Spinal cord (tissue), 10 donors: ENCODE data around the gene SH3RF3. TPM values are rescaled to one million over a fixed set of nuclear protein-coding genes. Genes with fewer than 3 reads are reported as not detected.
"Not testable (repeated sequence)": the region's sequence is repeated elsewhere in the genome, so short reads cannot be mapped to it uniquely, and the experiment has no call there.

Source experiments
- DNase-seq, 6 donors: peaks; one replicate each; pipeline versions ENCODE4 v3.0.0 to v3.0.0-alpha.2; 2013 to 2015; ENCODE audit warnings: low spot score in 6 of 6, low read depth in 4 of 6
- H3K27ac ChIP-seq: one replicate; pipeline ENCODE4 v1.5.1; 2013; ENCODE audit warnings: low read depth, low read length, control low read depth
- H3K27me3 ChIP-seq: one replicate; pipeline ENCODE4 v1.6.1; 2013; ENCODE audit warnings: low read length; ENCODE audit not compliant: control insufficient read depth, insufficient read depth
- H3K36me3 ChIP-seq: one replicate; pipeline ENCODE4 v1.6.1; 2013; ENCODE audit warnings: low read length; ENCODE audit not compliant: control insufficient read depth, insufficient read depth
- H3K4me1 ChIP-seq: one replicate; pipeline ENCODE4 v1.6.1; 2013; ENCODE audit warnings: low read length; ENCODE audit not compliant: control insufficient read depth, insufficient read depth
- H3K4me3 ChIP-seq: one replicate; pipeline ENCODE4 v1.5.1; 2013; ENCODE audit warnings: low read depth, low read length, control low read depth
- H3K9me3 ChIP-seq: one replicate; pipeline ENCODE4 v1.6.1; 2013; ENCODE audit warnings: low read length; ENCODE audit not compliant: control insufficient read depth, insufficient read depth
- WGBS: methylation state at CpG from one replicate; pipeline ENCODE4 v1.1.5; 2013; ENCODE audit warnings: missing lambda C conversion rate; ENCODE audit not compliant: insufficient coverage; 5-methylcytosine and 5-hydroxymethylcytosine counted together
- polyA plus RNA-seq, 2 donors: library from polyadenylated mRNA; unstranded; fragments of 120-200 nt; gene quantifications; one replicate each; pipeline ENCODE4 v1.2.1, GENCODE V29; 2013; ENCODE audit not compliant: insufficient read length in 2 of 2
- total RNA-seq, 2 donors: library from RNA; depleted of rRNA in 1 of 2; stranded (reverse); fragments of 120-200 nt in 1 of 2; fragments of >200 nt in 1 of 2; gene quantifications; one replicate each; pipeline versions ENCODE4 v1.2.3 to v1.2.4, GENCODE V29; 2013 to 2014
- donor health status: healthy.

Gene SH3RF3
- total and polyA plus RNA-seq, 4 donors: 4.8 to 11.8 (median 7.8) TPM

GRCh38 chr2:109109342-109109741, 19.7 kb upstream of the SH3RF3 start:
- peak in 1 of 6 donors; percentile 77 for DNase-seq
- H3K27me3 ChIP-seq: no peaks in the 10 kb centered on the region
- H3K4me1 ChIP-seq: peaks cover 5% of the 10 kb centered on the region
- no peaks in the 10 kb centered on the region for H3K36me3 ChIP-seq
- H3K27ac ChIP-seq: no peak overlapping the region
- no peak overlapping the region for H3K4me3 ChIP-seq
- no peaks in the 10 kb centered on the region for H3K9me3 ChIP-seq
- no CpG with 5 or more reads among the region's 2 CpGs for WGBS

- Histone ChIP-seq H3K36me3 (no peaks in the 10 kb centered on the region), H3K9me3 (no peaks in the 10 kb centered on the region), H3K27me3 (no peaks in the 10 kb centered on the region), H3K4me3 (no peak overlapping the region), H3K4me1 (peaks cover 5% of the 10 kb centered on the region), H3K27ac (no peak overlapping the region)
- WGBS: 30% methylated on average over 3 of the region's 7 CpGs
- peak in 1 of 6 donors; percentile 65 for DNase-seq
Observed at GRCh38 chr2:109110170-109110569, 18.8 kb upstream of the SH3RF3 start.

- not testable (repeated sequence) for H3K4me3 ChIP-seq, H3K9me3 ChIP-seq, H3K27ac ChIP-seq, H3K36me3 ChIP-seq, H3K4me1 ChIP-seq, H3K27me3 ChIP-seq, DNase-seq
- WGBS: 91% methylated on average over 4 of the region's 9 CpGs
Observed at GRCh38 chr2:109117181-109117580, 11.8 kb upstream of the SH3RF3 start.

DNA sequence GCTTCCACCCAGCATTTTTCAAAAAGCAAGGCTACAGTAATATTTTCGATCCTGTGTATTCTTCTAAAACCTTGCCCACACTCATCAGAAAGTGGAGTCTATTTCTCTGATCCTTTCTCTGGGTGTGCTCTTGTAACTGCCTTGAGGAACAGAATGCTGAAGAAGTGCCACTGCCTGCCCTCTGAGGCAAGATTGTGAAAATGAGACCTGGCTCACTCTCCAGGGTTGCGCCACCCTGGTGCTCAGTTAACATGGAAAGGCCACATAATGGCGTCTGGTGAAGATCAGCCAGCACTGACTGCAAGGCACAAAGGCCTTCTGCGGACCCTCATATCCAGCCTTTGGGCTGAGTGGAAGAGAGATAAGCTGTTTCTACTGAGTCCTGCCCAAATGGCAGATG, 11.2 kb upstream of the SH3RF3 start:
- H3K27ac ChIP-seq: no peak overlapping the region
- H3K27me3 ChIP-seq: no peaks in the 10 kb centered on the region
- H3K4me3 ChIP-seq: no peak overlapping the region
- no peaks in the 10 kb centered on the region for H3K36me3 ChIP-seq
- 100% methylated on average over 1 of the region's 4 CpGs for WGBS
- DNase-seq: no peak
- no peaks in the 10 kb centered on the region for H3K4me1 ChIP-seq
- peaks cover 2% of the 10 kb centered on the region for H3K9me3 ChIP-seq

DNA sequence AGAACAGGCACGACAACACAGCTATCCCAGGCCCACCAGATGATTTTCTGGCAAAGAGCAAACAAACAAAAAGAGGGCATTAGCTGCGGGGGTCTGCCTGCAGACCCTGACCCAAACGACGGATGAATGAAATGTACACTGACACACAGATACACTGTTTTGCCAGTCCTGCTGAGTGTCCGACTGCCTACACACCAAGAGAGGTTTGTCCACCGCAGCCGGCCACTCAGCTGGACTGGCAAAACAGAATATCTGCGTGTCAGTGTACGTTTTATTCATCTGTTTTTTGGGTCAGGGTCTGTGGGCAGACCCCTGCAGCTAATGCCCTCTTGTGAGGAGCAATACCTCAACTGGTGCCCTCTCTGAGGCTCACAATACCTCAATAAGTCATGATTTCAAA, 10.7 kb upstream of the SH3RF3 start:
- H3K36me3 ChIP-seq: no peaks in the 10 kb centered on the region
- H3K4me1 ChIP-seq: no peaks in the 10 kb centered on the region
- no peak overlapping the region for H3K27ac ChIP-seq
- no peak for DNase-seq
- no peaks in the 10 kb centered on the region for H3K27me3 ChIP-seq
- H3K9me3 ChIP-seq: peaks cover 2% of the 10 kb centered on the region
- WGBS: 87% methylated on average over 9 of the region's 9 CpGs
- H3K4me3 ChIP-seq: no peak overlapping the region

- DNase-seq: no peak
- Histone ChIP-seq H3K4me1 (no peaks in the 10 kb centered on the region), H3K27me3 (no peaks in the 10 kb centered on the region), H3K27ac (no peak overlapping the region), H3K4me3 (no peak overlapping the region), H3K9me3 (peaks cover 2% of the 10 kb centered on the region), H3K36me3 (no peaks in the 10 kb centered on the region)
- 97% methylated on average over 3 of the region's 3 CpGs for WGBS
Observed at GRCh38 chr2:109120166-109120565, 8.8 kb upstream of the SH3RF3 start.

DNA sequence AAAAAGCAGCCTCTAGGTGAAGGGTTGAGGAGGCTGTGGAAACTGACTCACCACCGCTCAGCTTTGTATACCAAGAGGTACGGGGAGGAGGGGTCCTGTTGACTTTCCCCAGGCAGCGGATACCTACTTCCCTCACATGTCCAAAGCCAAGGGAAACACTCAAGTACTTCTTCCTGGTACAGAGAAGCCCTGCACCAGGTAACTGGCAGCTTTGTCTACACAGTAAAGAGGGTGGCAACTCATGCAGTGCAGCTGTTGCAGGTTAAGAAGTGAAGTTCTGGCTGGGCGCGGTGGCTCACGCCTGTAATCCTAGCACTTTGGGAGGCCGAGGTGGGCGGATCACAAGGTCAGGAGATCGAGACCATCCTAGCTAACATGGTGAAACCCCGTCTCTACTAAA, 8.3 kb upstream of the SH3RF3 start:
- H3K36me3 ChIP-seq, H3K4me3 ChIP-seq, DNase-seq, H3K27ac ChIP-seq, H3K9me3 ChIP-seq, H3K4me1 ChIP-seq, H3K27me3 ChIP-seq: not testable (repeated sequence)
- 89% methylated on average over 3 of the region's 10 CpGs for WGBS

DNA sequence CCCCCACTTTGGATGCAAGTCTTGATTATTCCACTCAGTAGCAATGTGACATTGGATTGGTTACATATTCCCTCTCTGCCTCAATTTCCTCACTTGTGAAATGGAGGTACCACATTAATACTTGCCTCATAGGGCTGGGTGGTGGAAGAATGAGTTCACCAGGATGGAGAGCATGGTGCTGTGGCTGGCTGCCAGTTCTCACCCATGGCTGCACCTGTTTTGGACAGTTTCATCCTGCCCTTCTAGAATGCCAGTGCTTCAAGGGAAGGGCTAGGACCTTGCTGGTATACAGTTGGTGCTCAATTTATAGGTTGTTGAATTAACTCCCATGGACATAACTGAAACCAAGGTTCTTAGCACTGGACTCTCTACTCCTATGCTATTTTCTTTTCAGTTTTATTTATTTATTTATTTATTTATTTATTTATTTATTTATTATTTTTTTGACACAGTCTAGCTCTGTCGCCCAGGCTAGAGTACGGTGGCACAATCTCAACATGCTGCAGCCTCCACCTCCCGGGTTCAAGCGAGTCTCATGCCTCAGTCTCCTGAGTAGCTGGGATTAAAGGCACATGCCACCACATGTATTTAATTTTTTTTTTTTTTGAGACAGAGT, 5.3 kb upstream of the SH3RF3 start:
- no peak overlapping the region for H3K27ac ChIP-seq
- H3K4me3 ChIP-seq: no peak overlapping the region
- peaks cover 13% of the 10 kb centered on the region for H3K4me1 ChIP-seq
- H3K9me3 ChIP-seq: no peaks in the 10 kb centered on the region
- no peak for DNase-seq
- WGBS: 87% methylated on average over 3 of the region's 4 CpGs
- H3K36me3 ChIP-seq: no peaks in the 10 kb centered on the region
- no peaks in the 10 kb centered on the region for H3K27me3 ChIP-seq

GRCh38 chr2:109124982-109125592, 3.9 kb upstream of the SH3RF3 start:
- DNase-seq: no peak

More at GRCh38 chr2:109124982-109125592, 3.9 kb upstream of the SH3RF3 start:
- Histone ChIP-seq H3K4me1 (peaks cover 19% of the 10 kb centered on the region), H3K4me3 (no peak overlapping the region), H3K27ac (no peak overlapping the region), H3K36me3 (no peaks in the 10 kb centered on the region), H3K9me3 (no peaks in the 10 kb centered on the region), H3K27me3 (peaks cover 5% of the 10 kb centered on the region)
- WGBS: 91% methylated on average over 3 of the region's 10 CpGs
